CMK (cell line): ENCODE data around the gene ADORA2A.

ENCODE experiments used
- DNase-seq: peaks from one replicate; pipeline ENCODE4 v3.0.0-alpha.2; 2010; ENCODE audit warnings: low read depth

Gene ADORA2A

DNA sequence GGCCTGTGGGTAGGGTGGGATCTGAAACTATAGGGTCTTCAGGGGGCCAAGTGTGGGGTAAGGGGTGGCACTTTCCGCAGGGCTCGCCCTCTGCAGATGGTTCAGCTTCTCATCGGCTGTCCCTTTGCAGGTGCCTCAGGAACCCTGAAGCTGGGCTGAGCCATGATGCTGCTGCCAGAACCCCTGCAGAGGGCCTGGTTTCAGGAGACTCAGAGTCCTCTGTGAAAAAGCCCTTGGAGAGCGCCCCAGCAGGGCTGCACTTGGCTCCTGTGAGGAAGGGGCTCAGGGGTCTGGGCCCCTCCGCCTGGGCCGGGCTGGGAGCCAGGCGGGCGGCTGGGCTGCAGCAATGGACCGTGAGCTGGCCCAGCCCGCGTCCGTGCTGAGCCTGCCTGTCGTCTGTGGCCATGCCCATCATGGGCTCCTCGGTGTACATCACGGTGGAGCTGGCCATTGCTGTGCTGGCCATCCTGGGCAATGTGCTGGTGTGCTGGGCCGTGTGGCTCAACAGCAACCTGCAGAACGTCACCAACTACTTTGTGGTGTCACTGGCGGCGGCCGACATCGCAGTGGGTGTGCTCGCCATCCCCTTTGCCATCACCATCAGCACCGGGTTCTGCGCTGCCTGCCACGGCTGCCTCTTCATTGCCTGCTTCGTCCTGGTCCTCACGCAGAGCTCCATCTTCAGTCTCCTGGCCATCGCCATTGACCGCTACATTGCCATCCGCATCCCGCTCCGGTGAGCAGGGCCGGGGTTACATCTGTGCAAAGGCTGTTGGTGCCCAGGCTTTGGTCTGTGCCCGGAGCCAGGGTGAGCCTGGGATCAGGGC lies 5.8 kb downstream of the ADORA2A start:
- no peak for DNase-seq

DNA sequence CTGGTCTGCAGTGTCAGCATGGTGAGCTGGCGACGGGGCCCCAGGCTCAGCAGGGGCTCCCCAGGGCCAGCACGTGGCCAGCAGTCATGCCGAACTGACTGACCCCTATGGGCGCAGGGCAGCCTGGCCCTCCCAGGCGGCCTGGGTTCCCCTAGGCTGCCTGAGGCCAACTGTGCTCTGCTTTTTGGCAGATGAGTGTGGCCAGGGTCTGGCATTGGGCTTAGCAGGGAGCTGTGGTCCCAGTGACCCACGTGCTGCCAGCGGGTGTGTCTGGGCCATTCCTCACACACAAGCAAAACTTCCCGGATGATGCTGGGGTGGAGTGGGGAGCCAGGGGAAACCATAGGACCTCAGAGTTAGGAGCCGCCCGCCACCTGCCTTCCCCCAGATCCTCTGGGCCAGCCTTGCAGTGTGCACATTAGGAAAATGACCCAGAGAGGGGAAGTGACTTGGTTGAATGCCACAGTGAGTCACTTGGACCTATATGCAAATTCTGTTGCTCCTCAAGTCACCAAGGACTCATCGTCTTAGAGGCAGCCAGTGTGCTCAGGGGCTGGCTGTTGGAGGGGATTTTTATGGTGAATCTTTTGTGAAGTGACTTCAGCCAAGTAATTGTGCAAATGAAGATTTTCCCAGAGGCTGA lies 6.5 kb downstream of the ADORA2A start:
- no peak for DNase-seq

GRCh38 chr22:24434471-24435322 lies 7.3 kb downstream of the ADORA2A start:
- peak; percentile 59 for DNase-seq

DNA sequence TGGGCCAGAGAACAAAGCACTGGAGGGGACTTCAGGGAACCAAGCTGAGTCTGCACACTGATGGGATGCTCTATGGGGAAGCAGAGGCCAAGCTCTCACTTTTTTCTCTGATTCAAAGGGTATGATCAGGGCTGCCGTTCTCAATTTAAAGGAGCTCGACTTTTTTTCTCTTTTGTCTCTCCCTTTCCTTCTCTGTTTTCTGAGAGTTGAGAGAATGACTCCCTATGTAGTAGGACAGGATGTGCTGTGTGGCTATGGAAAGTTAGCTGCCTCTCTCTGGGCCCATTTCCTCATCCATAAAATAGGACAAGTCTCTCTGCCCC lies 7.9 kb downstream of the ADORA2A start:
- DNase-seq, result no peak

GRCh38 chr22:24435861-24436371 lies 8.5 kb downstream of the ADORA2A start:
- DNase-seq, result no peak

DNA sequence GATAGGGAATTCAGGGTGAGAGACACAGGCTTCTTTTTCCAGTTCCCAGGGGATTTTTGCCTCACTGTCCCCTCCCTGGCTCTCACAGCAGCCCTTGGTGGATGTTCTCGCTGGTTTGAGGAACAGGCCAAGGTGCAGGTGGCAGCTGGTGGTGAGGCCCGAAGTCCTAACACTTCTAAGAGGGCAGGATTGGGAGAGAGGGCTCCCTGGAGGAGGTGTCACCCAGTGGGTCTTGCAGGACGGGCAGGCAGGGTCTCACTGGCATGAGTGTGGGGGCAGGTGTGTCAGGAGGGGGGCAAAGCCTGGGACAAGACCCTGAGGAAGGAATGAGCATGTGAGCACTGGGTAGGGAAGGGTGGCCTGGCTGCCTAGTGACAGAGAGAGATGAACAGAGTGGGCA lies 9.2 kb downstream of the ADORA2A start:
- DNase-seq, result no peak

- DNase-seq, result no peak
These were observed 9.7 kb downstream of the ADORA2A start for GRCh38 chr22:24437091-24437490.

DNA sequence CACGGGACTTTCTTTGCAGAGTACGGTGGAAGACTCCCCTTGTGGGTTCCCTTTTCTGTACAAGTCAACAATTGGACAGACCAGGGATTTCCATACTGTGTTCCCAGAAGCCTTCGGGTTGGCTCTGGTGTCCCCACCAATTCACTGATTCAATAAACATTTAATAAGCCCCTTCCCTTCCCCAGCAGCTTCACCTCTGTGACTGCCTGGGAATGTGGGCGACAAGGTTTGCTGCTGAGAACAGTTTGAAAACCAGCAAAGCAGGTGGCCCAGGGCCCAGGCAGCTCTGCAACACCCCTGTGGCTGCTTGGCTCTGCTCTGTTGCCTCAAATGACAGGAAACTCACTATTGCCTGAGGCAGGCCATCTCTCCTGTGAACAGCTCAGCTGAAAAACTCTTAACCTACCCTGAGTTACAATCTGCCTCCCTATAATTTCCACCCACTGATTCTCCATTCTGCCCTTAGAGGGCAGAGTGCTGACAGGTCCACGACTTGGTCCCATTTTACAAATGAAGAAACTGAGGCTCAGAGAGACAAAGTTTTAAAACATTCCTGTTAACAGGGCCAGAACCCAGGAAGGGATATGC lies 10.4 kb downstream of the ADORA2A start:
- DNase-seq, result no peak

- no peak for DNase-seq
These were observed 12.9 kb downstream of the ADORA2A start for GRCh38 chr22:24440270-24440717.

- no peak for DNase-seq
These were observed 13.5 kb downstream of the ADORA2A start for GRCh38 chr22:24440718-24441405.

- DNase-seq, result no peak
These were observed 14.3 kb downstream of the ADORA2A start for GRCh38 chr22:24441406-24442351.

- DNase-seq, result no peak
These were observed 14.9 kb downstream of the ADORA2A start for GRCh38 chr22:24442352-24442744.

GRCh38 chr22:24443668-24444067 lies 16.3 kb downstream of the ADORA2A start:
- DNase-seq, result no peak

DNA sequence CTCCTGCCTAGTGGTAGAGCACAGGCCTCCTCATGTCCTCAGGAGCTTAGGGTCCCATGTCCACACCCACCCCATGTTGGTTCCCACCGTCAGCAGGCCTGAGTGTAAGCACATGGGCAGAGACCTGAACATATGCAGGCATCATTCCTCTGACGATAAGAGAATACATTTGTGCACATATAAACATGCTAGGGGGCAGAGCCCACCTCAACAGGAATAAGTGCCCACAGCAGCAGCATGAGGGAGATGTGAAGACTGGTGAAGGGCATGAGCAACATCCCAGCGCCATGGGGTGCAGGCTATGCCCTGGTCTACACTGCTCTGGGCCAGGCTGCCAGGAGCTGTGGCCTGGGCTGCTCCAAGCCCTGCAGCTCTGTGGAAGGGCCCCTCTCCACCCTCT lies 16.9 kb downstream of the ADORA2A start:
- no peak for DNase-seq

GRCh38 chr22:24444729-24445466 lies 17.5 kb downstream of the ADORA2A start:
- DNase-seq, result no peak

GRCh38 chr22:24445481-24446259 lies 18.3 kb downstream of the ADORA2A start:
- DNase-seq, result no peak

DNA sequence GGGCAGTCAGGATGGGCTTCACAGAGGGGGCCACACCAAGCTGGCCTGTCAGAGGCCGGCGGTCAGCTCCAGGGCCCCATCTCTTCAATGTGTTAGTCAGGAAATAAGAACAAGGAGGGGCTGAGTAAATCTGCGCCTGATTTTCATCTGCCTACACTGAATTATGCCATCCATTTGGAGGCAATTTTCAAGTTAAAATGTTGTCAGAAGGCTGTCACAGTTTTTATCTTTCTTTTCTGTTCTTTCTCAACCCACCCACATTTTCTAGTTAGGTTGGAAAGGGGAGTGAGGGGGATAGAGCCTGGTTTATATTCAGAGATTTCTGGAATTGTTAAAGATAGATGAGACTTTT lies 18.8 kb downstream of the ADORA2A start:
- DNase-seq, result no peak

- DNase-seq, result no peak
These were observed 23.2 kb downstream of the ADORA2A start for GRCh38 chr22:24450610-24451009.

- no peak for DNase-seq
These were observed 23.8 kb downstream of the ADORA2A start for GRCh38 chr22:24451162-24451561.
